Omental fat pad (tissue), 4 donors: Measurements from ENCODE around the gene CENPP. TPM values are rescaled to one million over a fixed set of nuclear protein-coding genes. Genes with fewer than 3 reads are reported as not detected.

Source experiments
- ATAC-seq: fragments of 150-250 bp; one replicate; pipeline ENCODE4 v1.9.1; 2016; ENCODE audit warnings: mild to moderate bottlenecking, moderate library complexity; ENCODE audit not compliant: low FRiP score
- DNase-seq: peaks from one replicate; pipeline ENCODE4 v3.0.0-alpha.2; 2019; ENCODE audit warnings: low spot score
- total RNA-seq, 4 donors: library from RNA; depleted of rRNA; stranded (reverse); fragments of >200 nt; gene quantifications; one replicate each; pipeline ENCODE4 v1.1.0, GENCODE V29; 2016
- TF ChIP-seq, protein P1 (sequence below), 3 donors: fragments of 450-650 bp; IDR thresholded peaks; one replicate each; pipeline ENCODE4 v1.5.1; 2016 to 2017; ENCODE audit warnings: antibody characterized with exemption in 3 of 3, mild to moderate bottlenecking in 3 of 3, moderate library complexity in 2 of 3

The CENPP gene
- total RNA-seq, 4 donors from 2014 or later: 1.2 to 7.0 (median 5.6) TPM

DNA sequence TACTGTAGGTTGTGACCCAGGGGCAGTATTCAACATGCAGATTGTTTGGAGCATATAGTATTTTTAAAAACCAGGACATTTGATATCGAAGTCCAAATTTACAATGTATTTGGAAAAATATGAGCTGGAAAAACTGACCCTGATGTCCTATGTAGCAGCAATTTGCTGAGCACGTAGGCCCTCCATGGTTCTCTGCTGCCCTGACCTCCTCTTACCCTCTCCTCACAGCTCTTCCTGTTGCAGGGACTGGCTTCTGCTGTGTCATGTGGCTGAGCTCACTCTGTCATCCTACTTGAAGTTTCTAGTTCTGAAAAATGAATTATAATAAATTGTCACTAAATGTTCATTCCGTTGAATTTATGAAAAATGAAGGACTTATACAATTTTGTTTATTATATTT lies 160.6 kb downstream of the CENPP start:
- no peak for ATAC-seq
- TF ChIP-seq, protein P1, sequence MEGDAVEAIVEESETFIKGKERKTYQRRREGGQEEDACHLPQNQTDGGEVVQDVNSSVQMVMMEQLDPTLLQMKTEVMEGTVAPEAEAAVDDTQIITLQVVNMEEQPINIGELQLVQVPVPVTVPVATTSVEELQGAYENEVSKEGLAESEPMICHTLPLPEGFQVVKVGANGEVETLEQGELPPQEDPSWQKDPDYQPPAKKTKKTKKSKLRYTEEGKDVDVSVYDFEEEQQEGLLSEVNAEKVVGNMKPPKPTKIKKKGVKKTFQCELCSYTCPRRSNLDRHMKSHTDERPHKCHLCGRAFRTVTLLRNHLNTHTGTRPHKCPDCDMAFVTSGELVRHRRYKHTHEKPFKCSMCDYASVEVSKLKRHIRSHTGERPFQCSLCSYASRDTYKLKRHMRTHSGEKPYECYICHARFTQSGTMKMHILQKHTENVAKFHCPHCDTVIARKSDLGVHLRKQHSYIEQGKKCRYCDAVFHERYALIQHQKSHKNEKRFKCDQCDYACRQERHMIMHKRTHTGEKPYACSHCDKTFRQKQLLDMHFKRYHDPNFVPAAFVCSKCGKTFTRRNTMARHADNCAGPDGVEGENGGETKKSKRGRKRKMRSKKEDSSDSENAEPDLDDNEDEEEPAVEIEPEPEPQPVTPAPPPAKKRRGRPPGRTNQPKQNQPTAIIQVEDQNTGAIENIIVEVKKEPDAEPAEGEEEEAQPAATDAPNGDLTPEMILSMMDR (IDR thresholded peaks at IDR 0.05): no peak
- no peak for DNase-seq

DNA sequence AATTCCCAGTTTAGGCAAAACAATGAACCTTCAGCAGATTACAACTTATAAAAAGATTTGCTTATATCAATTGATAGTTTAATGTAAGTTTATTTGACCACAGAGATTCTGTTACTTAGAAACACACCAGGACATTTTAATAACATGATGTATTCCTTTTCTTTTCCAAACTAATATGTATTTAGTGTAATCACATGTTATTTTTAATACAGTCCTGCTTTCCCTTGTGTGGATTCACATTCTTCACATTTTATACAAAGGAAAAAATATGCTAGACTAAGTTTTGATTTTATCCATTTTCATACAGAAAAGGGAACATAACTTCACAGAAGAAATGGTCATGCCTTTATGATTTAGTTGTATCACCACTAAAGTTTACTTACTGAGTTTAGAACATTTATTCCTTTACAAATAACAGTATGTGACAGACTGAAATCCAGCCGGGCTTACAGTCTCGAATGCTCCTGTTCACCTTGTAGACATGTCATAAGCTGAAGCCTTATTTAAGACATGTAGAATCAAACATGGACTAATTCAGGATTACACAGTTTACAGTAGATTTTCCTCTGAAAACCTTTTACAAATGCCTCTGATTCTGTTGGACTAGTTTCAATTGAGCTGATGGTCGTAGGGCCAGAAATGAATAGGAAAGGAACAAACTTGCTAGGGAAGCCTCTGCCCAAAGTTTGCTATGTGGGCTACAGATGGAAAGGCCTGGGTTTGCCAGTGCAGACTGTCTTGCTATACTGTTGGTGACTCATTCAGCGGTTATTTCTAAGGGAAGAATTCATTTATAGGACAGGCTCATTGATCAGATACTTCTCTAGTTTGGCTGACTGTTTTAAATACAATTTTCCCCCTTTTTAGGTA lies 163.2 kb downstream of the CENPP start:
- TF ChIP-seq, protein P1 (IDR thresholded peaks at IDR 0.05): no peak
- no peak for ATAC-seq
- DNase-seq: no peak

DNA sequence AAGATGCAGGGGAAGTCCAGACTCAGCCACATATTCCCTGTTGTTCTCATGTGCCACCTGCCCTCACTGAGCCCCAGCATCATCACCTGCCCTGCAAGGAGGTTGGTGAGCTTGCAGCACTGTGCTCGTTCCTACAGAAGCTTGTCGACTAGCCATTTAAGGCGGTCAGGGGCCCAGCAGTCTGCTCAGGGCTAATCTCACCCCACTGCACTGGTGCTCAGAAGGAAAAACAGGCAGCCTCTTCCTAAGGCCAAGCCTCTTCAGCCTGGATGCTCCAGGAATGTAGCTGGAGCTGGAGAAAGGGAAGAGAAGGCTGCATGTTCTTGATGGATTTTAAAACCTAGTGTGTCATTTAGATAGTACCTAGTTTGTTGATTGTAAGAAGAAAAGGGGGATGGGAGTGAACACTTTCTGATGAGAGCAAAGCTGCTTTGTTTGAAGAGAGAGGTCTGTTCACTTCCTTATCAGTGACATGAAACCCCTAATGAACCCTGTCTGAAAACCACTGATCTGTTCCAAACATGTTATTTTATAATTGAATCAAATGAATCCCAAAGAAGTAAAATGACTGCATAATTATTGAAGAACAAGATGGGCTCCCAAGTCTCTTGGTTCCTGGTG lies 167.1 kb downstream of the CENPP start:
- ATAC-seq (no peak), DNase-seq (no peak)
- TF ChIP-seq, protein P1 (IDR thresholded peaks at IDR 0.05): no peak

DNA sequence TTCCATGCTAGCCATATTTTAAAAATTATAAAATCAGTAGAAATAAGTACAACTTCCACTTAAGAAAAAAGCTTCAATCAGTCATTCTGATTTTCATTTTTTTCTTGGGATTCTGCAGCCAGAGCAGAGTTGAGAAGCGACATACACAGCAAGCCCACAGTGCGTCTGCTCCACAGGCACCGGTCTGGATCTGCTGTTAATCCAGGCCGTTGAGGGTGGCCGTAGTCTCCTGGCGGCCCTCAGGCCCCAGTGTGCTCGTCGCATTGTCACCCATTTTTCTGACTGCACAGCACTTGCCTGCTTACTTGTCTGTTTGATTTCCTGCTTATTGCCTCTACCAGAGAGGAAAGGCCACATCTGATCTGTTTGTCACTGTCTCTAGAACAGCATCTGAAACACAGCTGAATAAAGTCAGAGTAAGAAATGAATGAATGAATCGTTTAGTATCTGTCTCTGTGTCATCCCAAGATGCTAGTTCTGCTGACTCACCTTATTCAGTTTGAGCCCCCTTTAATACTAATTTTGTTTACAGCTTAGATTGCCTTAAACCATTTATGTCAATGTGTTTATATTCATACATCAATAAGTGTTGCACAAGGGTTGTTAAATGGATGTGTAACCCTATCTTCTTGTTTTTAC lies 168.1 kb downstream of the CENPP start:
- ATAC-seq (no peak), DNase-seq (no peak)

DNA sequence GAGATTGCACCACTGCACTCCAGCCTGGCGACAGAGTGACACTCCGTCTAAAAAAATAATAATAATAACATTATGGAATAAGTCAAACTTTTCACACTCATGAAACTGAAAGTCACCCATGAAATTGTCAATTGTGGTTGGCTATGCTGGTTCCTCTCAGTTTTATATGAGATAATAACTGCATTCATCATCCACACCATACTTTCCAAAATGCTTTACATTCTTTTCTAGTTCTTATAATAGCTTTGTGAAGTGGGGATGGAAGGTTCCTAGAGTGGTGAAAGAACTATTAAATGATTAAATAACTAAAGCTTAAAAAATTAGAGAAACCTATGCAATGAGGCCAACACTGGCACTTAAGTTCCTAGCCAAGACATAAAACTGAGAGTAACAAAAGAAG lies 169.1 kb downstream of the CENPP start:
- no peak for DNase-seq
- ATAC-seq: no peak
- TF ChIP-seq, protein P1 (IDR thresholded peaks at IDR 0.05): no peak

More for the DNA sequence above, 168.1 kb downstream of the CENPP start:
- TF ChIP-seq, protein P1 (IDR thresholded peaks at IDR 0.05): no peak

DNA sequence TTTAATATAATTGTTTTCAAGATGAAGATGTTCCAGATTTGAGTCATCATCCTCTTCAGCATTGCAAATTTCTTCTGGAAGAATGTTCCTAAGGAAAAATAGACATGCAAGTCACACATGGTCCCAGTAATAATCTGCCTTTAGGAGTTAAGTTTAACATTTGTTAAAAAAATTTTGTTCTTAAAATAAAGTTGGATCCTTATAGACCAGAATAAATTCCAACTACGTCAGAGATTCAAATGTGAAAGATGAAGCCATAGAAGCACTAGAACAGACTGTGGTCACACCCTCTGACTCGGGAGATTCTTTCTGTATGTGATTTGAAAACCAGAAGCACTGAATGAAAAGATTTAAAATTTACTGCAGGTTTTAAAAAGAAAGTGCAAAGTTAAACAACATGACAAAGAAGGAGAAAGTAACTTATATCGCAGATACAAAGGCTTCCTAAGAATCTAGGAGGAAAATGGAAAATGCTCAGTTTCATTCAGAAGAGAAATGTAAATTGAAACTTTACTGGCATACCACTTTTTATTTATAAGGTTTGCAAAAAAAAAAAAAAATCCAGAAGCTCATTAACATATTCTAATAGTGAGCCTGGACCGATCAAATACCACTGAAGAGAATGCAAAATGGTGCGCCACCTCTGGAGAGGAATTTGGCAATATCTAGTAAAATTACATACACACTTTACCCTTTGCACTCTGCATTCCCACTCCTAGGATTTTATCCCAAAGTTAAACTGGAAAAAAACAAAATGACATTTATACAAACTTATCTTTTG lies 170.8 kb downstream of the CENPP start:
- ATAC-seq (no peak), DNase-seq (no peak)
- TF ChIP-seq, protein P1 (IDR thresholded peaks at IDR 0.05): no peak
